GM12878 (cell line): ENCODE results near the gene PLEKHA5. TPM values are rescaled to one million over a fixed set of nuclear protein-coding genes. Genes with fewer than 3 reads are reported as not detected.

Experiments used
- ATAC-seq: fragments of 200-7000 bp; cut with Tn5 transposase; 3 replicates; pipeline ENCODE4 v1.9.1; 2020; ENCODE audit warnings: mild to moderate bottlenecking, moderate library complexity
- BruUV-seq: library from RNA; stranded (reverse); fragments of 400-500 nt; replicated peaks from 2 replicates; lab custom pipeline; 2021; lab: Mats Ljungman, UMichigan
- CTCF ChIA-PET: fragments of 300-600 bp; sonication (Branson Sonifier 250); formaldehyde crosslinking; extraction: SDS; loops from one replicate; lab custom pipeline; 2021; ENCODE audit warnings: inconsistent platforms; lab: Yijun Ruan, JAX
- POLR2A ChIA-PET: fragments of 350-600 bp; formaldehyde crosslinking; extraction: SDS; loops from one replicate; lab custom pipeline; 2021; ENCODE audit warnings: inconsistent platforms; lab: Charles Lee
- RAD21 ChIA-PET: fragments of 300-600 bp; sonication (Branson Sonifier 250); formaldehyde crosslinking; loops from one replicate; lab custom pipeline; 2023; ENCODE audit warnings: antibody characterized with exemption; ENCODE audit not compliant: unreplicated experiment; lab: Charles Lee
- SMC1A ChIA-PET: fragments of 300-600 bp; sonication (Branson Sonifier 250); formaldehyde crosslinking; loops from one replicate; lab custom pipeline; 2023; ENCODE audit not compliant: unreplicated experiment, uncharacterized antibody; lab: Charles Lee
- DNase-seq: peaks from one replicate; pipeline ENCODE4 v3.0.0-alpha.2; 2011; ENCODE audit warnings: low read depth, low spot score
- FAIRE-seq: peaks from 3 replicates; lab custom pipeline; 2011; peaks lifted over from hg19 to GRCh38; lab: Jason Lieb, UNC
- H2AFZ ChIP-seq: 2 replicates; pipeline ENCODE4 v1.6.0; 2011; ENCODE audit warnings: low read depth, low read length, control low read depth; ENCODE audit not compliant: control insufficient read depth
- H3K27ac ChIP-seq: 2 replicates; pipeline ENCODE4 v1.5.1; 2011; ENCODE audit warnings: control low read depth; ENCODE audit not compliant: control insufficient read depth, insufficient read depth
- H3K27me3 ChIP-seq, 2 experiments: replicated peaks in 1 of 2; 2 replicates each; pipeline versions ENCODE4 v1.6.0 to v1.6.1; 2011; ENCODE audit warnings: low read length in 1 of 2; ENCODE audit not compliant: control insufficient read depth in 2 of 2, insufficient read depth in 2 of 2
- H3K36me3 ChIP-seq, 2 experiments: 2 replicates each; pipeline ENCODE4 v1.5.1; 2011; ENCODE audit warnings: low read length in 1 of 2; ENCODE audit not compliant: control insufficient read depth in 2 of 2, insufficient read depth in 2 of 2
- H3K4me1 ChIP-seq: 2 replicates; pipeline ENCODE4 v1.6.1; 2011; ENCODE audit warnings: mild to moderate bottlenecking, low read length, moderate library complexity, mixed read lengths; ENCODE audit not compliant: control insufficient read depth, insufficient read depth
- H3K4me2 ChIP-seq: 2 replicates; pipeline ENCODE4 v1.6.0; 2011; ENCODE audit warnings: control low read depth; ENCODE audit not compliant: control insufficient read depth, insufficient read depth
- H3K4me3 ChIP-seq: fragments of 200-600 bp; sonication (generic); 2 replicates; pipeline ENCODE4 v1.5.1; 2016
- H3K79me2 ChIP-seq: 2 replicates; pipeline ENCODE4 v1.6.0; 2011; ENCODE audit warnings: low read length; ENCODE audit not compliant: control insufficient read depth, insufficient read depth
- H3K9ac ChIP-seq: 2 replicates; pipeline ENCODE4 v1.8.0; 2011; ENCODE audit warnings: low read length, control low read depth, mixed read lengths; ENCODE audit not compliant: control insufficient read depth, insufficient read depth
- H3K9me3 ChIP-seq: replicated peaks from 3 replicates; pipeline ENCODE4 v1.5.1; 2011; ENCODE audit warnings: mild to moderate bottlenecking, low read length; ENCODE audit not compliant: control insufficient read depth, insufficient read depth
- H4K20me1 ChIP-seq: 2 replicates; pipeline ENCODE4 v1.6.0; 2011; ENCODE audit not compliant: control insufficient read depth, insufficient read depth
- ATF3 ChIP-seq: IDR thresholded peaks from 2 replicates; pipeline ENCODE4 v1.6.1; 2011; ENCODE audit warnings: low read depth, mild to moderate bottlenecking, low read length, moderate library complexity, borderline replicate concordance; ENCODE audit errors: extremely low read depth
- HDAC6 ChIP-seq: fragments of 200-600 bp; sonication (generic); IDR thresholded peaks from one replicate; pipeline ENCODE4 v1.8.0; 2017; ENCODE audit warnings: antibody characterized with exemption; ENCODE audit not compliant: unreplicated experiment
- HDGF ChIP-seq: fragments of 450-650 bp; IDR thresholded peaks from 2 replicates; pipeline ENCODE4 v1.6.1; 2016; ENCODE audit warnings: antibody characterized with exemption
- IRF5 ChIP-seq: fragments of 450-650 bp; IDR thresholded peaks from 2 replicates; pipeline ENCODE4 v1.6.1; 2017; ENCODE audit warnings: borderline replicate concordance
- MYC ChIP-seq: IDR thresholded peaks from 2 replicates; pipeline ENCODE4 v1.6.1; 2011; ENCODE audit warnings: mild to moderate bottlenecking, low read length, moderate library complexity, inconsistent platforms; ENCODE audit not compliant: insufficient read depth, insufficient replicate concordance, insufficient read length, severe bottlenecking
- POU2F2 ChIP-seq: IDR thresholded peaks from 3 replicates; pipeline ENCODE4 v1.6.1; 2011; ENCODE audit warnings: low read depth, mild to moderate bottlenecking, low read length, borderline replicate concordance
- RB1 ChIP-seq: fragments of 450-650 bp; formaldehyde crosslinking; IDR thresholded peaks from 2 replicates; pipeline ENCODE4 v1.6.1; 2017; ENCODE audit warnings: mild to moderate bottlenecking, borderline replicate concordance
- SMAD1 ChIP-seq: fragments of 450-650 bp; IDR thresholded peaks from 2 replicates; pipeline ENCODE4 v1.6.1; 2018; ENCODE audit warnings: mild to moderate bottlenecking, low read depth; ENCODE audit not compliant: partially characterized antibody
- SUZ12 ChIP-seq: fragments of 200-600 bp; sonication (generic); IDR thresholded peaks from one replicate; pipeline ENCODE4 v1.6.1; 2018; ENCODE audit warnings: antibody characterized with exemption, mild to moderate bottlenecking; ENCODE audit not compliant: unreplicated experiment
- YBX1 ChIP-seq: fragments of 450-650 bp; IDR thresholded peaks from 2 replicates; pipeline ENCODE4 v1.6.1; 2016; ENCODE audit warnings: antibody characterized with exemption
- ZNF217 ChIP-seq: fragments of 450-650 bp; IDR thresholded peaks from 2 replicates; pipeline ENCODE4 v1.6.1; 2017; ENCODE audit warnings: antibody characterized with exemption, mild to moderate bottlenecking
- ZNF274 ChIP-seq: IDR thresholded peaks from one replicate; pipeline ENCODE4 v1.8.0; 2011; ENCODE audit not compliant: insufficient read length, insufficient read depth
- WGBS: methylation state at CpG from one replicate; pipeline ENCODE4 v1.1.6; 2016; ENCODE audit warnings: low lambda C conversion rate; ENCODE audit not compliant: insufficient replicate concordance, insufficient coverage; ENCODE audit errors: missing lambda C conversion rate; 5-methylcytosine and 5-hydroxymethylcytosine counted together
- in situ Hi-C: fragments of 300-500 bp; cut with MboI; formaldehyde crosslinking; loops from 9 replicates; pipeline ENCODE4 v1.14.3; 2018; ENCODE audit warnings: mixed read lengths
- intact Hi-C: fragments of 100-400 bp; cut with micrococcal nuclease; formaldehyde crosslinking; loops from one replicate; pipeline ENCODE4 v1.14.2; 2022; ENCODE audit not compliant: unreplicated experiment
- polyA plus RNA-seq, 11 experiments: library from polyadenylated mRNA; depleted of rRNA in 4 of 11; unstranded in 6 of 11; stranded (reverse) in 5 of 11; fragments of >200 nt; fragmentation: Nextera tagmentation in 4 of 11; fragmentation: Illumina TruSeq in 1 of 11; extraction: Ambion mirVana in 4 of 11; extraction: Trizol in 1 of 11; gene quantifications; 1 replicate in 1 of 11; 2 replicates in 10 of 11; pipeline versions ENCODE4 v1.2.1 to v1.2.3, GENCODE V29; 2011 to 2016; ENCODE audit warnings: inconsistent platforms in 2 of 11, missing spikeins in 2 of 11, low read depth in 1 of 11
- total RNA-seq, 4 experiments: library from RNA; depleted of rRNA in 3 of 4; stranded (reverse); fragments of >200 nt in 3 of 4; fragmentation: Illumina TruSeq in 1 of 4; extraction: Trizol in 1 of 4; gene quantifications; 2 replicates each; pipeline versions ENCODE4 v1.2.1 to v1.2.3, GENCODE V29; 2013 to 2021
- TF ChIP-seq, protein P1 (sequence below): fragments of 450-650 bp; formaldehyde crosslinking; IDR thresholded peaks from 2 replicates; pipeline ENCODE4 v1.4.0; 2020; ENCODE audit warnings: mild to moderate bottlenecking, moderate library complexity
- TF ChIP-seq, protein P2 (sequence below): IDR thresholded peaks from 2 replicates; pipeline ENCODE4 v1.6.1; 2012; ENCODE audit warnings: mild to moderate bottlenecking, low read depth, low read length

Gene PLEKHA5
- total and polyA plus RNA-seq, 10 of the 15 experiments (the other 5 are each of a cell fraction or from before 2014, with no cell fraction given) = 0.09 to 0.33 (median 0.18) TPM; not detected in 3

DNA sequence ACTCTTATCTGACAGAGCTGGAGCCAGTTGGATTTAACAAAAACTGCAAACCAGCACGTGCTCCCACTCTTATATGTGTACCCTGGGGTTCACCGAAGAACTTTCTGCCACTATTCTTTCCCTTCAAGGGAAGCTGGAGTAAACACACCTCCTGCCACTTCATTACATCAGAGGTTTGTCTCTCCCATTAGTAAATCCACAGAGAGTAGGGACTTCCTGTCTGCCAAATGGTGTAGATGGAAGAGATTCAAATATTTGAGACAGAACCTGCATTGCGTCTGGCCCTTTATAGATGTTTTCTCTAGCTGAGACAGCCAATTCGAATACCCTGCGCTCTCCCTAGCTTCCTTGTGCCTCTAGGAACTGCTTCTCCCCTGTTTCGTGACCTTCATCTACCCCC, 280.7 kb downstream of the PLEKHA5 start:
- Histone ChIP-seq H3K27ac (no peak overlapping the region), H3K9me3 (no peaks in the 10 kb centered on the region), H3K4me3 (no peak overlapping the region), H3K27me3 (no peaks in the 10 kb centered on the region), H2AFZ (no peak overlapping the region), H4K20me1 (no peaks in the 10 kb centered on the region), H3K36me3 (no peaks in the 10 kb centered on the region), H3K4me2 (no peak overlapping the region), H3K79me2 (no peaks in the 10 kb centered on the region), H3K4me1 (no peaks in the 10 kb centered on the region), H3K9ac (no peak overlapping the region)
- CTCF ChIA-PET = interaction anchor here (0.6 kb wide), 1 partner anchor 115 kb away, joined by 3 read pairs; no protein-coding TSS in a partner anchor
- 51% methylated on average over 6 of the region's 6 CpGs for WGBS
- RAD21 ChIA-PET = no interaction called here
- ATAC-seq (no peak), DNase-seq (no peak), FAIRE-seq (no peak)
- TF ChIP-seq RB1 = no peak
- TF ChIP-seq ZNF274 = no peak
- no peak for TF ChIP-seq SMAD1
- TF ChIP-seq SUZ12 = no peak
- TF ChIP-seq, protein P1, sequence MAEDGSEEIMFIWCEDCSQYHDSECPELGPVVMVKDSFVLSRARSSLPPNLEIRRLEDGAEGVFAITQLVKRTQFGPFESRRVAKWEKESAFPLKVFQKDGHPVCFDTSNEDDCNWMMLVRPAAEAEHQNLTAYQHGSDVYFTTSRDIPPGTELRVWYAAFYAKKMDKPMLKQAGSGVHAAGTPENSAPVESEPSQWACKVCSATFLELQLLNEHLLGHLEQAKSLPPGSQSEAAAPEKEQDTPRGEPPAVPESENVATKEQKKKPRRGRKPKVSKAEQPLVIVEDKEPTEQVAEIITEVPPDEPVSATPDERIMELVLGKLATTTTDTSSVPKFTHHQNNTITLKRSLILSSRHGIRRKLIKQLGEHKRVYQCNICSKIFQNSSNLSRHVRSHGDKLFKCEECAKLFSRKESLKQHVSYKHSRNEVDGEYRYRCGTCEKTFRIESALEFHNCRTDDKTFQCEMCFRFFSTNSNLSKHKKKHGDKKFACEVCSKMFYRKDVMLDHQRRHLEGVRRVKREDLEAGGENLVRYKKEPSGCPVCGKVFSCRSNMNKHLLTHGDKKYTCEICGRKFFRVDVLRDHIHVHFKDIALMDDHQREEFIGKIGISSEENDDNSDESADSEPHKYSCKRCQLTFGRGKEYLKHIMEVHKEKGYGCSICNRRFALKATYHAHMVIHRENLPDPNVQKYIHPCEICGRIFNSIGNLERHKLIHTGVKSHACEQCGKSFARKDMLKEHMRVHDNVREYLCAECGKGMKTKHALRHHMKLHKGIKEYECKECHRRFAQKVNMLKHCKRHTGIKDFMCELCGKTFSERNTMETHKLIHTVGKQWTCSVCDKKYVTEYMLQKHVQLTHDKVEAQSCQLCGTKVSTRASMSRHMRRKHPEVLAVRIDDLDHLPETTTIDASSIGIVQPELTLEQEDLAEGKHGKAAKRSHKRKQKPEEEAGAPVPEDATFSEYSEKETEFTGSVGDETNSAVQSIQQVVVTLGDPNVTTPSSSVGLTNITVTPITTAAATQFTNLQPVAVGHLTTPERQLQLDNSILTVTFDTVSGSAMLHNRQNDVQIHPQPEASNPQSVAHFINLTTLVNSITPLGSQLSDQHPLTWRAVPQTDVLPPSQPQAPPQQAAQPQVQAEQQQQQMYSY (CRISPR knock-in tag) = no peak
- TF ChIP-seq ZNF217 = no peak
- TF ChIP-seq POU2F2 = no peak
- TF ChIP-seq ATF3 = no peak
- TF ChIP-seq YBX1 = no peak
- no peak for TF ChIP-seq HDGF
- TF ChIP-seq HDAC6 = no peak
- no peak for TF ChIP-seq MYC
- no peak for TF ChIP-seq IRF5
- TF ChIP-seq, protein P2, sequence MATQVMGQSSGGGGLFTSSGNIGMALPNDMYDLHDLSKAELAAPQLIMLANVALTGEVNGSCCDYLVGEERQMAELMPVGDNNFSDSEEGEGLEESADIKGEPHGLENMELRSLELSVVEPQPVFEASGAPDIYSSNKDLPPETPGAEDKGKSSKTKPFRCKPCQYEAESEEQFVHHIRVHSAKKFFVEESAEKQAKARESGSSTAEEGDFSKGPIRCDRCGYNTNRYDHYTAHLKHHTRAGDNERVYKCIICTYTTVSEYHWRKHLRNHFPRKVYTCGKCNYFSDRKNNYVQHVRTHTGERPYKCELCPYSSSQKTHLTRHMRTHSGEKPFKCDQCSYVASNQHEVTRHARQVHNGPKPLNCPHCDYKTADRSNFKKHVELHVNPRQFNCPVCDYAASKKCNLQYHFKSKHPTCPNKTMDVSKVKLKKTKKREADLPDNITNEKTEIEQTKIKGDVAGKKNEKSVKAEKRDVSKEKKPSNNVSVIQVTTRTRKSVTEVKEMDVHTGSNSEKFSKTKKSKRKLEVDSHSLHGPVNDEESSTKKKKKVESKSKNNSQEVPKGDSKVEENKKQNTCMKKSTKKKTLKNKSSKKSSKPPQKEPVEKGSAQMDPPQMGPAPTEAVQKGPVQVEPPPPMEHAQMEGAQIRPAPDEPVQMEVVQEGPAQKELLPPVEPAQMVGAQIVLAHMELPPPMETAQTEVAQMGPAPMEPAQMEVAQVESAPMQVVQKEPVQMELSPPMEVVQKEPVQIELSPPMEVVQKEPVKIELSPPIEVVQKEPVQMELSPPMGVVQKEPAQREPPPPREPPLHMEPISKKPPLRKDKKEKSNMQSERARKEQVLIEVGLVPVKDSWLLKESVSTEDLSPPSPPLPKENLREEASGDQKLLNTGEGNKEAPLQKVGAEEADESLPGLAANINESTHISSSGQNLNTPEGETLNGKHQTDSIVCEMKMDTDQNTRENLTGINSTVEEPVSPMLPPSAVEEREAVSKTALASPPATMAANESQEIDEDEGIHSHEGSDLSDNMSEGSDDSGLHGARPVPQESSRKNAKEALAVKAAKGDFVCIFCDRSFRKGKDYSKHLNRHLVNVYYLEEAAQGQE = no peak
- POLR2A ChIA-PET = no interaction called here
- in situ Hi-C loops (no loop called here), intact Hi-C loops (no loop called here)
- SMC1A ChIA-PET = interaction anchor here (0.6 to 1.5 kb wide), 5 partner anchors 11 to 163 kb away, joined by 3 to 4 read pairs (median 3); no protein-coding TSS in a partner anchor
- BruUV-seq = no TSS peak
